ENCODE measurements around the gene POLR3A. TPM values are rescaled to one million over a fixed set of nuclear protein-coding genes. Genes with fewer than 3 reads are reported as not detected.

POLR3A gene
- total and polyA plus RNA-seq, 2 experiments from 2014 or later = 8.0 to 9.8 TPM

DNA sequence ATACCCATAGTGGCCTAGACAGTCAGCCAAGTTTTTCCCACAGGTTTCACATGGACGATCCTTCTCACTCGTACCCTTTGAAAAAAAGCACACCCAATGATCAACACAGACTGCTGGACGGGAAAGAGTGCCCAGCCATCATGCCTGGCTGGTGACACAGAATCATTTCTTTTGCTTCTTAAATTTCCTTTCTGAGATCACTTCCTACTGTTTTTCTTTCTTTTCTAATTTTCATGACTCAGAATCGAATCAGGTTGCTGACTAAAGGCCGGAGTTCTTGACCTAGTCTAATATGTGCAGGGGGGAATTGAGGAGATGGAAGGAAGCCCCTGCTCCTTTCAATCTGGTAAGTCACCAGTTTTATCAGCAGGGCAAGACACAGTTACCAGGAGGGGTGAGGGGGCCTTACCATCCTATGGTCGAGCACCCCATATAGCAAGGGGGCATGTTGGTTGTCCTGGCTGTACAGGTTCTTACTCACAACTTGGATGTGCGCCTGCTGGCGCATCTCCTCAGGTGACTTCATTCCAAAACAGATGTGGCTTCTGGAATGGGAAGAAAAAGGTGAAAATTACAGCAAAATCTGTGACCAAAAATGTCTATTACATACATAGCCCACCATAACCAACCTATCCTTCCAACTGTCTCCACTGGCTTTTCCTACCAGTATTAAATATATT lies 3.5 kb downstream of the POLR3A start:
- H3K9me3 ChIP-seq (ENCODE audit: low read depth) = no peaks in the 10 kb centered on the region
- DNase-seq (ENCODE audit: low spot score) = no peak
- 97% methylated on average over 8 of the region's 8 CpGs for WGBS (ENCODE audit: low lambda C conversion rate, missing lambda C conversion rate)
- no peak overlapping the region for H3K27ac ChIP-seq
- H3K9me2 ChIP-seq (replicated peaks; ENCODE audit: insufficient read depth) = no peaks in the 10 kb centered on the region
- peaks cover 6% of the 10 kb centered on the region for H3K36me3 ChIP-seq (replicated peaks; ENCODE audit: insufficient read depth, low read depth)
- peaks cover 9% of the 10 kb centered on the region for H3K4me1 ChIP-seq (ENCODE audit: insufficient read depth)
- peaks cover 24% of the 10 kb centered on the region for H3K79me2 ChIP-seq
- no peak overlapping the region for H2AFZ ChIP-seq
- H3K4me2 ChIP-seq = no peak overlapping the region
- H3K4me3 ChIP-seq = no peak overlapping the region
- H3K27me3 ChIP-seq = no peaks in the 10 kb centered on the region
- TF ChIP-seq, protein P1, sequence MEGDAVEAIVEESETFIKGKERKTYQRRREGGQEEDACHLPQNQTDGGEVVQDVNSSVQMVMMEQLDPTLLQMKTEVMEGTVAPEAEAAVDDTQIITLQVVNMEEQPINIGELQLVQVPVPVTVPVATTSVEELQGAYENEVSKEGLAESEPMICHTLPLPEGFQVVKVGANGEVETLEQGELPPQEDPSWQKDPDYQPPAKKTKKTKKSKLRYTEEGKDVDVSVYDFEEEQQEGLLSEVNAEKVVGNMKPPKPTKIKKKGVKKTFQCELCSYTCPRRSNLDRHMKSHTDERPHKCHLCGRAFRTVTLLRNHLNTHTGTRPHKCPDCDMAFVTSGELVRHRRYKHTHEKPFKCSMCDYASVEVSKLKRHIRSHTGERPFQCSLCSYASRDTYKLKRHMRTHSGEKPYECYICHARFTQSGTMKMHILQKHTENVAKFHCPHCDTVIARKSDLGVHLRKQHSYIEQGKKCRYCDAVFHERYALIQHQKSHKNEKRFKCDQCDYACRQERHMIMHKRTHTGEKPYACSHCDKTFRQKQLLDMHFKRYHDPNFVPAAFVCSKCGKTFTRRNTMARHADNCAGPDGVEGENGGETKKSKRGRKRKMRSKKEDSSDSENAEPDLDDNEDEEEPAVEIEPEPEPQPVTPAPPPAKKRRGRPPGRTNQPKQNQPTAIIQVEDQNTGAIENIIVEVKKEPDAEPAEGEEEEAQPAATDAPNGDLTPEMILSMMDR (IDR thresholded peaks at IDR 0.05; ENCODE audit: poor library complexity) = no peak
- no peak for TF ChIP-seq EZH2 (IDR thresholded peaks at IDR 0.05; ENCODE audit: borderline replicate concordance)
- no peak for TF ChIP-seq EZH2phosphoT487 (IDR thresholded peaks at IDR 0.05; ENCODE audit: low read depth, severe bottlenecking, unreplicated experiment)
- H4K20me1 ChIP-seq (ENCODE audit: insufficient read depth, poor library complexity, severe bottlenecking) = no peaks in the 10 kb centered on the region

DNA sequence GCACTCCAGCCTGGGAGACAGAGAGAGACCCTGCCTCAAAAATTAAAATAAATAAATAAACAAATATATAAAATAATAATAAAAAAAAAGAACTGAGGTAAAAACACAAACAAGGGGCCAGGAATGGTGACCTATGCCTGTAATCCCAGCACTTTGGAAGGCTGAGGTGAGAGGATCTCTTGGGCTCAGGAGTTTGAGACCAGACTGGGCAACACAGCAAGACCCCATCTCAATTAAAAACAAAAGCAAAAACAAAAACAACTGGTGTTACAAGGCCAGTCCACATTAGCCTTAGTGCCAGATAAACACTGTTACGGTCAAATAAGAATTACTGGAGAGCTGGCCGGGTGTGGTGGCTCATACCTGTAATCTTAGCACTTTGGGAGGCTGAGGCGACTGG lies 5.6 kb downstream of the POLR3A start:
- H3K4me3 ChIP-seq = no peak overlapping the region
- WGBS (ENCODE audit: low lambda C conversion rate, missing lambda C conversion rate) = 100% methylated on average over 3 of the region's 3 CpGs
- no peak for DNase-seq (ENCODE audit: low spot score)
- H3K9me2 ChIP-seq (replicated peaks; ENCODE audit: insufficient read depth) = no peaks in the 10 kb centered on the region
- no peaks in the 10 kb centered on the region for H3K9me3 ChIP-seq (ENCODE audit: low read depth)
- H3K27ac ChIP-seq = no peak overlapping the region
- peaks cover 6% of the 10 kb centered on the region for H3K36me3 ChIP-seq (replicated peaks; ENCODE audit: insufficient read depth, low read depth)
- TF ChIP-seq EZH2phosphoT487 (IDR thresholded peaks at IDR 0.05; ENCODE audit: low read depth, severe bottlenecking, unreplicated experiment) (no peak), EZH2 (IDR thresholded peaks at IDR 0.05; ENCODE audit: borderline replicate concordance) (no peak)
- TF ChIP-seq, protein P1 (IDR thresholded peaks at IDR 0.05; ENCODE audit: poor library complexity) = no peak
- peaks cover 9% of the 10 kb centered on the region for H3K4me1 ChIP-seq (ENCODE audit: insufficient read depth)
- H4K20me1 ChIP-seq (ENCODE audit: insufficient read depth, poor library complexity, severe bottlenecking) = no peaks in the 10 kb centered on the region
- H3K27me3 ChIP-seq = no peaks in the 10 kb centered on the region
- no peak overlapping the region for H2AFZ ChIP-seq
- no peak overlapping the region for H3K4me2 ChIP-seq
- peaks cover 20% of the 10 kb centered on the region for H3K79me2 ChIP-seq

DNA sequence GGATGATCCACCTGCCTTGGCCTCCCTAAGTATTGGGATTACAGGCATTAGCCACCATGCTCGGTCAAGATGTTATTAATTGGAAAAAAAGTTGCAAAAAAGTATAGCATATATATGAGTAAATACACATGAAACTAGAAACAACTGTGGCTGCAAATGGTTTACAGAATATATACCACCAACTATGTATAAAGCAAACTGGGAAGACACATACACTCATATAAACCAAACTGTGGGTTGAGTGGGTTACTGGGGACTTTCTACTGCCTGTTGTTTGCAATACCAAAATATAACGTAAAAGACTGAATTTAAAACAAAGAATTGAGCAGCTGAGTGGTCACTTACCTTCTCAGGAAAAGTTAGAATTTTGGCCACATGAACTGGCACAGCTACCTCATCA lies 8.1 kb downstream of the POLR3A start:
- H3K9me2 ChIP-seq (replicated peaks; ENCODE audit: insufficient read depth) = no peaks in the 10 kb centered on the region
- H3K4me2 ChIP-seq = no peak overlapping the region
- no peaks in the 10 kb centered on the region for H3K79me2 ChIP-seq
- no peak overlapping the region for H2AFZ ChIP-seq
- no peak for DNase-seq (ENCODE audit: low spot score)
- 100% methylated on average over 2 of the region's 2 CpGs for WGBS (ENCODE audit: low lambda C conversion rate, missing lambda C conversion rate)
- H3K4me3 ChIP-seq = no peak overlapping the region
- no peaks in the 10 kb centered on the region for H3K9me3 ChIP-seq (ENCODE audit: low read depth)
- H3K27ac ChIP-seq = no peak overlapping the region
- H4K20me1 ChIP-seq (ENCODE audit: insufficient read depth, poor library complexity, severe bottlenecking) = no peaks in the 10 kb centered on the region
- no peaks in the 10 kb centered on the region for H3K27me3 ChIP-seq
- H3K4me1 ChIP-seq (ENCODE audit: insufficient read depth) = no peaks in the 10 kb centered on the region
- TF ChIP-seq EZH2 (IDR thresholded peaks at IDR 0.05; ENCODE audit: borderline replicate concordance) = no peak
- TF ChIP-seq, protein P1 (IDR thresholded peaks at IDR 0.05; ENCODE audit: poor library complexity) = no peak
- TF ChIP-seq EZH2phosphoT487 (IDR thresholded peaks at IDR 0.05; ENCODE audit: low read depth, severe bottlenecking, unreplicated experiment) = no peak
- peaks cover 6% of the 10 kb centered on the region for H3K36me3 ChIP-seq (replicated peaks; ENCODE audit: insufficient read depth, low read depth)

Measured in hepatocyte (in vitro differentiated cells).